WTC11 (cell line): Measurements from ENCODE around the gene SMIM44. TPM values are rescaled to one million over a fixed set of nuclear protein-coding genes. Genes with fewer than 3 reads are reported as not detected.

Source experiments
- ATAC-seq: fragments of 200-7000 bp; cut with Tn5 transposase; 2 replicates; pipeline ENCODE4 v1.10.0; 2021; ENCODE audit warnings: mild to moderate bottlenecking, moderate library complexity
- CTCF ChIA-PET: fragments of 300-600 bp; sonication (Branson Sonifier 250); formaldehyde crosslinking; loops from one replicate; lab custom pipeline; 2021; ENCODE audit warnings: antibody characterized with exemption; lab: Charles Lee
- POLR2A ChIA-PET: fragments of 350-600 bp; sonication (Branson Sonifier 250); formaldehyde crosslinking; loops from one replicate; lab custom pipeline; 2021; ENCODE audit warnings: antibody characterized with exemption; lab: Charles Lee
- DNase-seq: peaks from one replicate; pipeline ENCODE4 v3.0.0; 2021; ENCODE audit warnings: low spot score
- H3K27ac Mint-ChIP-seq: 2 replicates; pipeline ENCODE4 v1.8.0; 2021; ENCODE audit warnings: mixed read lengths
- H3K27me3 Mint-ChIP-seq: 2 replicates; pipeline ENCODE4 v1.8.0; 2021; ENCODE audit warnings: low read depth, mild to moderate bottlenecking, moderate library complexity, mixed read lengths
- H3K36me3 Mint-ChIP-seq: 2 replicates; pipeline ENCODE4 v1.8.0; 2021; ENCODE audit warnings: mixed read lengths
- H3K4me1 Mint-ChIP-seq: 2 replicates; pipeline ENCODE4 v1.8.0; 2022; ENCODE audit warnings: mixed read lengths
- H3K4me3 Mint-ChIP-seq: 2 replicates; pipeline ENCODE4 v1.8.0; 2021; ENCODE audit warnings: mild to moderate bottlenecking, moderate library complexity, mixed read lengths
- H3K9me3 Mint-ChIP-seq: 2 replicates; pipeline ENCODE4 v1.8.0; 2021; ENCODE audit warnings: mixed read lengths
- ARID4B ChIP-seq: sonication (generic); formaldehyde crosslinking; IDR thresholded peaks from 2 replicates; pipeline ENCODE4 v1.8.0; 2023; ENCODE audit warnings: missing genetic modification reagents, mild to moderate bottlenecking, borderline replicate concordance
- CREM ChIP-seq: sonication (generic); formaldehyde crosslinking; IDR thresholded peaks from 2 replicates; pipeline ENCODE4 v1.8.1; 2022; ENCODE audit warnings: mild to moderate bottlenecking, missing genetic modification reagents, moderate library complexity
- E2F4 ChIP-seq: sonication (generic); formaldehyde crosslinking; IDR thresholded peaks from 2 replicates; pipeline ENCODE4 v1.8.1; 2022; ENCODE audit warnings: low read depth, mild to moderate bottlenecking, moderate library complexity, missing genetic modification reagents, borderline replicate concordance
- ETV6 ChIP-seq: sonication (generic); formaldehyde crosslinking; IDR thresholded peaks from 2 replicates; pipeline ENCODE4 v1.8.1; 2022; ENCODE audit warnings: mild to moderate bottlenecking, missing genetic modification reagents
- IRF1 ChIP-seq: sonication (generic); formaldehyde crosslinking; IDR thresholded peaks from 2 replicates; pipeline ENCODE4 v1.8.0; 2023; ENCODE audit warnings: missing genetic modification reagents
- NFYB ChIP-seq: sonication (generic); formaldehyde crosslinking; conservative IDR thresholded peaks from 2 replicates; pipeline ENCODE4 v1.8.0; 2022; ENCODE audit warnings: low read depth, missing genetic modification reagents
- NR3C1 ChIP-seq: sonication (generic); formaldehyde crosslinking; conservative IDR thresholded peaks from 2 replicates; pipeline ENCODE4 v1.8.1; 2023; ENCODE audit warnings: low read depth, mild to moderate bottlenecking, missing genetic modification reagents
- RELA ChIP-seq: sonication (generic); formaldehyde crosslinking; IDR thresholded peaks from 2 replicates; pipeline ENCODE4 v1.8.1; 2022; ENCODE audit warnings: missing genetic modification reagents, mild to moderate bottlenecking, borderline replicate concordance
- TEAD1 ChIP-seq: sonication (generic); formaldehyde crosslinking; IDR thresholded peaks from 2 replicates; pipeline ENCODE4 v1.8.0; 2022; ENCODE audit warnings: mild to moderate bottlenecking, missing genetic modification reagents
- TEAD4 ChIP-seq: sonication (generic); formaldehyde crosslinking; IDR thresholded peaks from 2 replicates; pipeline ENCODE4 v1.8.0; 2022; ENCODE audit warnings: mild to moderate bottlenecking, missing genetic modification reagents
- USF1 ChIP-seq: sonication (generic); formaldehyde crosslinking; IDR thresholded peaks from 2 replicates; pipeline ENCODE4 v1.8.0; 2022; ENCODE audit warnings: mild to moderate bottlenecking, missing genetic modification reagents
- ZBTB21 ChIP-seq: sonication (generic); formaldehyde crosslinking; IDR thresholded peaks from 2 replicates; pipeline ENCODE4 v1.8.1; 2023; ENCODE audit warnings: mild to moderate bottlenecking, missing genetic modification reagents, borderline replicate concordance
- ZNF263 ChIP-seq: sonication (generic); formaldehyde crosslinking; IDR thresholded peaks from 2 replicates; pipeline ENCODE4 v1.8.1; 2022; ENCODE audit warnings: low read depth, mild to moderate bottlenecking, moderate library complexity, missing genetic modification reagents
- ZNF396 ChIP-seq: fragments of 250-450 bp; sonication (Bioruptor Pico); IDR thresholded peaks from 2 replicates; pipeline ENCODE4 v1.8.0; 2021; ENCODE audit warnings: mild to moderate bottlenecking, moderate library complexity, borderline replicate concordance
- total RNA-seq: library from RNA; stranded (reverse); gene quantifications from 3 replicates; pipeline ENCODE4 v1.2.3, GENCODE V29; 2021
- TF ChIP-seq, protein P1 (sequence below): sonication (generic); formaldehyde crosslinking; IDR thresholded peaks from 2 replicates; pipeline ENCODE4 v1.8.0; 2023; ENCODE audit warnings: mild to moderate bottlenecking, missing genetic modification reagents
- TF ChIP-seq, protein P2 (sequence below): sonication (generic); formaldehyde crosslinking; IDR thresholded peaks from 2 replicates; pipeline ENCODE4 v1.8.1; 2023; ENCODE audit warnings: mild to moderate bottlenecking, missing genetic modification reagents, moderate library complexity
- TF ChIP-seq, protein P3 (sequence below): sonication (generic); formaldehyde crosslinking; IDR thresholded peaks from 2 replicates; pipeline ENCODE4 v1.8.0; 2022; ENCODE audit warnings: mild to moderate bottlenecking, missing genetic modification reagents

The SMIM44 gene
- total RNA-seq, 1 experiment from 2014 or later: not detected

DNA sequence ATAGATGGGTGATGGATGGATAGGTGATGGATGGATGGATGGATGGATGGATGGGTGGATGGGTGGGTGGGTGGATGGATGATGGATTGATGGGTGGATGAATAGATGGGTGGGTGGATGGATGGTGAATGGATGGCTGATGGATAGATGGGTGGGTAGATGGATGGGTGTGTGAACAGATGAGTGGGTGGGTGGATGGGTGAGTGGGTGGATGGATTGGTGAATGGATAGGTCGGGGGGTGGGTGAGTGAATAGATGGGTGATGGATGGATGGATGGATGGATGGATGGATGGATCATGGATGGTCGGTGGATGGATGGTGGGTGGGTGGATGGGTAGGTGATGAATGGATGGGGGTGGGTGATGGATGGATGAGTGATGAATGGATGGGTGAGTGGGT, 6.4 kb downstream of the SMIM44 start (continued):
- no peak for TF ChIP-seq ARID4B (CRISPR knock-in tag)
- TF ChIP-seq IRF1 (CRISPR knock-in tag): no peak
- no peak for TF ChIP-seq TEAD4 (CRISPR knock-in tag)
- no peak for TF ChIP-seq ETV6 (CRISPR knock-in tag)

DNA sequence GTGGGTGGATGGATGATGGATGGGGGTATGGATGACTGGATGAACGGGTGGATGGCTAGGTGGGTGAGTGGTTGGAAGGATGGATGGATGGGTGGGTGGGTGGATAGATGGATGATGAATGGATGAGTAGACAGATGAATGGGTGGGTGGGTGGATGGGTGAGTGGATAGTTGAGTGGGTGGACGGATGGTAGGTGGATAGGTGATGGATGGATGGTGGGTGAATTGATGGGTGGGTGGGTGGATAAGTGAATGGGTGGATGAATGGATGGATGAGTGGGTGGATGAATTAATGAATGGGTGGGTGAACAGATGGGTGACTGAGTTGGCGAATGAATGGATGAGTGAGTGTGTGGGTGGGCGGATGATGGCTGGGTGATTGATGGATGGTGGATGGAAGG, 7.8 kb downstream of the SMIM44 start:
- no peak for DNase-seq
- Mint-ChIP-seq H3K27me3 (peaks cover 22% of the 10 kb centered on the region), H3K9me3 (no peaks in the 10 kb centered on the region), H3K36me3 (no peaks in the 10 kb centered on the region), H3K4me1 (peaks cover 6% of the 10 kb centered on the region), H3K27ac (no peak overlapping the region), H3K4me3 (no peak overlapping the region)
- POLR2A ChIA-PET: no interaction called here
- CTCF ChIA-PET: interaction anchor here (1.4 kb wide), 1 partner anchor 10 kb away, joined by 5 read pairs; no protein-coding TSS in a partner anchor
- no peak for ATAC-seq
- TF ChIP-seq ZBTB21: no peak
- no peak for TF ChIP-seq E2F4 (CRISPR knock-in tag)
- TF ChIP-seq, protein P1, sequence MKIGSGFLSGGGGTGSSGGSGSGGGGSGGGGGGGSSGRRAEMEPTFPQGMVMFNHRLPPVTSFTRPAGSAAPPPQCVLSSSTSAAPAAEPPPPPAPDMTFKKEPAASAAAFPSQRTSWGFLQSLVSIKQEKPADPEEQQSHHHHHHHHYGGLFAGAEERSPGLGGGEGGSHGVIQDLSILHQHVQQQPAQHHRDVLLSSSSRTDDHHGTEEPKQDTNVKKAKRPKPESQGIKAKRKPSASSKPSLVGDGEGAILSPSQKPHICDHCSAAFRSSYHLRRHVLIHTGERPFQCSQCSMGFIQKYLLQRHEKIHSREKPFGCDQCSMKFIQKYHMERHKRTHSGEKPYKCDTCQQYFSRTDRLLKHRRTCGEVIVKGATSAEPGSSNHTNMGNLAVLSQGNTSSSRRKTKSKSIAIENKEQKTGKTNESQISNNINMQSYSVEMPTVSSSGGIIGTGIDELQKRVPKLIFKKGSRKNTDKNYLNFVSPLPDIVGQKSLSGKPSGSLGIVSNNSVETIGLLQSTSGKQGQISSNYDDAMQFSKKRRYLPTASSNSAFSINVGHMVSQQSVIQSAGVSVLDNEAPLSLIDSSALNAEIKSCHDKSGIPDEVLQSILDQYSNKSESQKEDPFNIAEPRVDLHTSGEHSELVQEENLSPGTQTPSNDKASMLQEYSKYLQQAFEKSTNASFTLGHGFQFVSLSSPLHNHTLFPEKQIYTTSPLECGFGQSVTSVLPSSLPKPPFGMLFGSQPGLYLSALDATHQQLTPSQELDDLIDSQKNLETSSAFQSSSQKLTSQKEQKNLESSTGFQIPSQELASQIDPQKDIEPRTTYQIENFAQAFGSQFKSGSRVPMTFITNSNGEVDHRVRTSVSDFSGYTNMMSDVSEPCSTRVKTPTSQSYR (CRISPR knock-in tag): no peak
- no peak for TF ChIP-seq NFYB (CRISPR knock-in tag)
- TF ChIP-seq RELA (CRISPR knock-in tag): no peak
- TF ChIP-seq, protein P2, sequence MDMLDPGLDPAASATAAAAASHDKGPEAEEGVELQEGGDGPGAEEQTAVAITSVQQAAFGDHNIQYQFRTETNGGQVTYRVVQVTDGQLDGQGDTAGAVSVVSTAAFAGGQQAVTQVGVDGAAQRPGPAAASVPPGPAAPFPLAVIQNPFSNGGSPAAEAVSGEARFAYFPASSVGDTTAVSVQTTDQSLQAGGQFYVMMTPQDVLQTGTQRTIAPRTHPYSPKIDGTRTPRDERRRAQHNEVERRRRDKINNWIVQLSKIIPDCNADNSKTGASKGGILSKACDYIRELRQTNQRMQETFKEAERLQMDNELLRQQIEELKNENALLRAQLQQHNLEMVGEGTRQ (CRISPR knock-in tag): no peak
- no peak for TF ChIP-seq CREM (CRISPR knock-in tag)
- no peak for TF ChIP-seq ZNF396 (CRISPR knock-in tag)
- TF ChIP-seq USF1 (CRISPR knock-in tag): no peak
- no peak for TF ChIP-seq TEAD1
- TF ChIP-seq ZNF263 (CRISPR knock-in tag): no peak
- TF ChIP-seq IRF1 (CRISPR knock-in tag): no peak
- TF ChIP-seq, protein P3, sequence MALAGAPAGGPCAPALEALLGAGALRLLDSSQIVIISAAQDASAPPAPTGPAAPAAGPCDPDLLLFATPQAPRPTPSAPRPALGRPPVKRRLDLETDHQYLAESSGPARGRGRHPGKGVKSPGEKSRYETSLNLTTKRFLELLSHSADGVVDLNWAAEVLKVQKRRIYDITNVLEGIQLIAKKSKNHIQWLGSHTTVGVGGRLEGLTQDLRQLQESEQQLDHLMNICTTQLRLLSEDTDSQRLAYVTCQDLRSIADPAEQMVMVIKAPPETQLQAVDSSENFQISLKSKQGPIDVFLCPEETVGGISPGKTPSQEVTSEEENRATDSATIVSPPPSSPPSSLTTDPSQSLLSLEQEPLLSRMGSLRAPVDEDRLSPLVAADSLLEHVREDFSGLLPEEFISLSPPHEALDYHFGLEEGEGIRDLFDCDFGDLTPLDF (CRISPR knock-in tag): no peak
- no peak for TF ChIP-seq ETV6 (CRISPR knock-in tag)
- no peak for TF ChIP-seq ARID4B (CRISPR knock-in tag)
- no peak for TF ChIP-seq NR3C1 (CRISPR knock-in tag)
